Esophagus squamous epithelium (tissue), 5 donors: Measurements from ENCODE around the gene SLC23A3. TPM values are rescaled to one million over a fixed set of nuclear protein-coding genes. Genes with fewer than 3 reads are reported as not detected.

Source experiments
- DNase-seq: peaks from one replicate; lab custom pipeline; 2025; lab: John Stamatoyannopoulos, UW
- H3K27ac ChIP-seq, 4 donors: fragments of 200-600 bp; sonication (generic); one replicate each; pipeline ENCODE4 v1.5.1; 2016 to 2019; ENCODE audit warnings: mild to moderate bottlenecking in 1 of 4
- H3K27me3 ChIP-seq, 4 donors: fragments of 200-600 bp; sonication (generic); 1 replicate in 3 of 4; 2 replicates in 1 of 4; pipeline versions ENCODE4 v1.5.1 to v1.6.0; 2017 to 2021; ENCODE audit warnings: antibody characterized with exemption in 1 of 4
- H3K36me3 ChIP-seq, 3 donors: fragments of 200-600 bp; sonication (generic); one replicate each; pipeline ENCODE4 v1.5.1; 2016 to 2019
- H3K4me1 ChIP-seq, 3 donors: fragments of 200-600 bp; sonication (generic); one replicate each; pipeline ENCODE4 v1.5.1; 2017 to 2019
- H3K4me3 ChIP-seq, 4 donors: fragments of 200-600 bp; sonication (generic); 1 replicate in 3 of 4; 2 replicates in 1 of 4; pipeline ENCODE4 v1.5.1; 2016 to 2019; ENCODE audit warnings: mild to moderate bottlenecking in 2 of 4, moderate library complexity in 1 of 4
- H3K9me3 ChIP-seq, 3 donors: fragments of 200-600 bp; sonication (generic); one replicate each; pipeline ENCODE4 v1.5.1; 2016 to 2019
- CTCF ChIP-seq, 6 experiments: fragments of 450-650 bp in 4 of 6; fragments of 200-600 bp in 2 of 6; sonication (generic) in 2 of 6; IDR thresholded peaks; one replicate each; pipeline ENCODE4 v1.5.1; 2016 to 2019; ENCODE audit warnings: antibody characterized with exemption in 6 of 6, mild to moderate bottlenecking in 4 of 6, moderate library complexity in 4 of 6
- POLR2A ChIP-seq, 4 donors: fragments of 450-650 bp; IDR thresholded peaks; one replicate each; pipeline ENCODE4 v1.6.1; 2017; ENCODE audit warnings: antibody characterized with exemption in 4 of 4, mild to moderate bottlenecking in 4 of 4, moderate library complexity in 3 of 4
- WGBS, 2 donors: methylation state at CpG; one replicate each; pipeline ENCODE4 v1.1.5; 2018; 5-methylcytosine and 5-hydroxymethylcytosine counted together
- intact Hi-C: fragments of 100-400 bp; cut with DNase I; formaldehyde crosslinking; loops from one replicate; pipeline ENCODE4 v1.15.0; 2022
- total RNA-seq, 4 donors: library from RNA; depleted of rRNA; stranded (reverse); fragments of >200 nt; gene quantifications; one replicate each; pipeline ENCODE4 v1.1.0, GENCODE V29; 2016
- donor health status: DM: yes; HTN: yes; CAD: no.

Gene SLC23A3
- total RNA-seq, 4 donors from 2014 or later: 0.82 to 1.7 (median 1.3) TPM

DNA sequence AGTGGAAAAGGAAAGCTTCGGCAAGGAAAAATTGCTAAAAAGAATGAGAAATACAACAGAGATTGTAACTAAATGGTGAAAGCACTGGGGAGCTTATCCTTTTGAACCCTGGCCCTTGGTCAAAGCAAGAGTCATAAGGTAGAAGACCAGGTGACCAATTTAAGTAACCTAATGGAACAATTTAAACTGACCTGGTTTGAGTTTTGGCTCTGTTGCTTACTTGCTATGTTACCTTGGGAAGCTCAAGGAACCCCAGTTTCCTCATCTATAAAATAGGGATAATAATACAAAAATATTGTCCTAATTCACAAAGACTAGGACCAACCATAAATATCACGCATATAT is 57.8 kb downstream of the SLC23A3 start:
- no peak for DNase-seq
- no peaks in the 10 kb centered on the region for H3K36me3 ChIP-seq
- no peaks in the 10 kb centered on the region for H3K27me3 ChIP-seq
- H3K4me1 ChIP-seq: peaks cover 0 to 13% (median 9%) of the 10 kb centered on the region in 3 donors
- intact Hi-C loops: no loop called here
- TF ChIP-seq POLR2A (IDR thresholded peaks at IDR 0.05): no peak
- no peak for TF ChIP-seq CTCF (IDR thresholded peaks at IDR 0.05)
- H3K9me3 ChIP-seq: no peaks in the 10 kb centered on the region
- H3K27ac ChIP-seq: no peak overlapping the region
- no peak overlapping the region for H3K4me3 ChIP-seq
- 95 to 96% methylated on average over 2 of the region's 2 CpGs for WGBS, 2 donors

Other genes with a start within 250 kb of the SLC23A3 start
- not detected for gene CDK5R2, start 210.4 kb downstream of the SLC23A3 start, total RNA-seq
- gene FEV, start 184.8 kb downstream of the SLC23A3 start, total RNA-seq: 1 to 10 TPM in 1 of 4 donors, not detected in 3; 2.1 TPM
- gene CRYBA2, start 176.6 kb downstream of the SLC23A3 start, total RNA-seq: not detected
- under 1 TPM in 1 of 4 donors, not detected in 3; 0.19 TPM for gene CFAP65, start 128.5 kb downstream of the SLC23A3 start, total RNA-seq
- gene IHH, start 109.1 kb downstream of the SLC23A3 start, total RNA-seq: under 1 TPM in 1 of 4 donors, not detected in 3; 0.38 TPM
- 10 to 100 TPM in 2 of 4 donors, 1 to 10 TPM in 2; 6.3 to 14.3 (median 9.7) TPM for gene NHEJ1, start 9.2 kb downstream of the SLC23A3 start, total RNA-seq
- 10 to 100 TPM; 35.3 to 49.8 (median 42.0) TPM for gene CNPPD1, start 6.9 kb upstream of the SLC23A3 start, total RNA-seq
- 10 to 100 TPM; 31.0 to 58.7 (median 41.8) TPM for gene RETREG2, start 8.2 kb upstream of the SLC23A3 start, total RNA-seq
- gene ZFAND2B, start 36.8 kb upstream of the SLC23A3 start, total RNA-seq: 10 to 100 TPM; 34.6 to 49.9 (median 43.6) TPM
- 10 to 100 TPM; 22.1 to 45.3 (median 31.6) TPM for gene ABCB6, start 48.9 kb upstream of the SLC23A3 start, total RNA-seq
- gene ATG9A, start 59.6 kb upstream of the SLC23A3 start, total RNA-seq: 10 to 100 TPM; 37.8 to 55.1 (median 45.2) TPM
- 10 to 100 TPM; 10.2 to 54.9 (median 27.6) TPM for gene ANKZF1, start 59.8 kb upstream of the SLC23A3 start, total RNA-seq
- 1 to 10 TPM; 1.2 to 2.3 (median 1.7) TPM for gene GLB1L, start 75.4 kb upstream of the SLC23A3 start, total RNA-seq
- 10 to 100 TPM in 3 of 4 donors, 1 to 10 TPM in 1; 8.6 to 27.4 (median 19.3) TPM for gene STK16, start 75.5 kb upstream of the SLC23A3 start, total RNA-seq
- not detected for gene TUBA4B, start 83.2 kb upstream of the SLC23A3 start, total RNA-seq
- gene TUBA4A, start 83.9 kb upstream of the SLC23A3 start, total RNA-seq: 100 to 1,000 TPM; 104 to 258 (median 169) TPM
- gene DNAJB2, start 109.3 kb upstream of the SLC23A3 start, total RNA-seq: 10 to 100 TPM; 30.3 to 72.6 (median 35.1) TPM
- gene PTPRN, start 139.4 kb upstream of the SLC23A3 start, total RNA-seq: not detected
- not detected for gene RESP18, start 162.7 kb upstream of the SLC23A3 start, total RNA-seq
- 10 to 100 TPM; 36.7 to 82.4 (median 39.5) TPM for gene DNPEP, start 217.9 kb upstream of the SLC23A3 start, total RNA-seq
- gene DES, start 248.3 kb upstream of the SLC23A3 start, total RNA-seq: 1,000 to 10,000 TPM in 1 of 4 donors, 100 to 1,000 TPM in 3; 120 to 2,698 (median 303) TPM